Activated CD4-positive, alpha-beta T cell treated with anti-CD3 and anti-CD28 coated beads, Interleukin-2, amount 10 ng/mL, durations not matched to agents 24 days and 14 days (primary cell): ENCODE measurements around the gene LRIT1. TPM values are rescaled to one million over a fixed set of nuclear protein-coding genes. Genes with fewer than 3 reads are reported as not detected.
A peak's percentile ranks its signal among the peaks of the same experiment; 100 is the strongest.

Experiments
- DNase-seq: peaks from one replicate; pipeline ENCODE4 v3.0.0; 2022
- H3K27ac Mint-ChIP-seq: one replicate; pipeline ENCODE4 v1.8.0; 2022; ENCODE audit warnings: mild to moderate bottlenecking, mixed read lengths
- H3K27me3 Mint-ChIP-seq: one replicate; pipeline ENCODE4 v1.8.0; 2022; ENCODE audit warnings: mixed read lengths
- H3K36me3 Mint-ChIP-seq: one replicate; pipeline ENCODE4 v1.8.0; 2022; ENCODE audit warnings: low read depth, mild to moderate bottlenecking, mixed read lengths
- H3K4me1 Mint-ChIP-seq: one replicate; pipeline ENCODE4 v1.8.0; 2021; ENCODE audit warnings: mixed read lengths
- H3K4me3 Mint-ChIP-seq: one replicate; pipeline ENCODE4 v1.8.0; 2022; ENCODE audit warnings: mild to moderate bottlenecking, moderate library complexity, mixed read lengths
- H3K9me3 Mint-ChIP-seq: one replicate; pipeline ENCODE4 v1.8.0; 2021; ENCODE audit warnings: mixed read lengths
- intact Hi-C: fragments of 100-400 bp; cut with micrococcal nuclease; formaldehyde crosslinking; loops from one replicate; pipeline ENCODE4 v1.15.1; 2023
- total RNA-seq: library from RNA; stranded (reverse); gene quantifications from 2 replicates; pipeline ENCODE4 v1.2.3, GENCODE V29; 2022

LRIT1 gene
- total RNA-seq, 1 donor from 2014 or later: not detected

- H3K27me3 Mint-ChIP-seq: peaks cover 28% of the 10 kb centered on the region
- intact Hi-C loops: no loop called here
These were observed 40.7 kb downstream of the LRIT1 start for GRCh38 chr10:84200537-84201243.

DNA sequence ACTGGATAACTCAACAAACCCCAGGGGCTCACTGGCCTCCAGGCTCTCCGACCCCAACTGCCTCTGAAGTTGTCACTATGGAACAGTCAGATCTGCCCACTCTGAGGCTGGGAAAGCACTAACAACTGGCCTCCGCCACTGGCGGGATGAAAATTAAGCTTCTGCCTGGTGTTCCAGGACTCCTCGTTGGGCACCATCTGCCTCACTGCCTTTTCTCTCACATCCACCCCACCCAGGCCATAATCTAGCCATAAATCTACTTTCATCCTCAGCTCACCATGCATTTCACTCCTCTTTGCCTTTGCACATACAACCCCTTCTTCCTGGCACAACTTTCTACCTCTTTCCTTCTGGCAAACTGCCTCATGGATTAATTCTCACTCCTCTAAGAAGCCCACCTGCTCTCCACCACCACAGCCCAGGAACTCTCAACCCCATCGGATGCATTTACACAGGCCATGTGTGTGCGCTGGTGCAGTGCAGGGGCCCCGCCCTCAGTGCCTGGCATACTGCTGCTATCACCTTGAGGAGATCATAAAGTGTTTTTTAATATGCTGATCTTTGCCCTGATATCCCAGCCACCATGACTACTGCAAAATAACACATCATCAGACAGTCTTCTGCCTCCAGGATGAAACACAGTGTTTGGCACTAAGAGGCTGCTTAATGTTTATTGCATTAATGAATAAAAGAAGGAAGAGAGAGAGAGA is 43.0 kb downstream of the LRIT1 start:
- DNase-seq: no peak
- no peaks in the 10 kb centered on the region for H3K36me3 Mint-ChIP-seq
- H3K27ac Mint-ChIP-seq: no peak overlapping the region
- no peaks in the 10 kb centered on the region for H3K9me3 Mint-ChIP-seq
- H3K4me1 Mint-ChIP-seq: no peaks in the 10 kb centered on the region
- peaks cover 45% of the 10 kb centered on the region for H3K27me3 Mint-ChIP-seq
- intact Hi-C loops: no loop called here
- H3K4me3 Mint-ChIP-seq: no peak overlapping the region

More at GRCh38 chr10:84200537-84201243, 40.7 kb downstream of the LRIT1 start:
- Mint-ChIP-seq H3K4me1 (no peaks in the 10 kb centered on the region), H3K36me3 (no peaks in the 10 kb centered on the region), H3K9me3 (no peaks in the 10 kb centered on the region), H3K27ac (no peak overlapping the region), H3K4me3 (no peak overlapping the region)
- no peak for DNase-seq

DNA sequence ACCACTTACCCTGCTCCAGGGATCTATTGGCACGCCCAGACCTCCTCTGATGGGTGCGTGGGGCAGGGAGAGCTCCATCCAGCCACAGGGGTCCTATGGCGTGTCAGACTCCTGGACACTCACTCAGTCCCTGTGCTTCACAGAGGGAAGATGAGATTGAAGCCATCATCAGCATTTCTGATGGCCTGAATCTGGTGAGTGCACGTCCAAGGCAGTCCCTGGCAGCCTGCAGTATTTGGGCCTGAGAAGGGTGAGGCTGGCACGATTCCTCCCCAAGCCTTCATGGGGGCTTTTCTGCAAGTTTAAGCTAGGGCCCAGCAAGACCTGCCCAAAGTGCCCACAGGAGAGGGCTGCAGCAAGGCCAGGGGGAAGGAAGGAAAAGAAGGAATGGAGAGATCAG is 43.7 kb downstream of the LRIT1 start:
- Mint-ChIP-seq H3K36me3 (no peaks in the 10 kb centered on the region), H3K4me3 (no peak overlapping the region), H3K27ac (no peak overlapping the region), H3K27me3 (peaks cover 49% of the 10 kb centered on the region), H3K9me3 (no peaks in the 10 kb centered on the region), H3K4me1 (no peaks in the 10 kb centered on the region)
- intact Hi-C loops: no loop called here
- DNase-seq: no peak

DNA sequence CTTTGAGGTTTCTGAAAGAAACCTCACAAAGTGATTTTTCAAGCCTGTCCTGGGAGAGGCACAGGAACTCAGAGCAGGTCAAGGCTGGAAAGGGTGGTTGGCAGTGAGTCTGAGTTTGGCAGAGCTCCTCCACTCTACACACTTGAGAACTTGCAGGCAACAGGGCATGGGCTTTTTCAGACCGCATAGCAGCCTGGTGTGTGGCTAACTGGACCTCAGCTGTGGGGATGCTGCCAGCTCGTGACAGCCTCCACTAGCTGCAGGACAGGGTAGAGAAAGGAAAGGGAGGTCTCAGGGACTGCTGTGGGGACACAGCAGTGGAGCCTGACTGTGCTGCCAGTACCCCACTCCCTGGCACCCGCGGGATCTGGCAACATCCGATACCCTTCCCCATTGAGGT is 44.4 kb downstream of the LRIT1 start:
- no peaks in the 10 kb centered on the region for H3K9me3 Mint-ChIP-seq
- no peaks in the 10 kb centered on the region for H3K36me3 Mint-ChIP-seq
- no peak for DNase-seq
- H3K27me3 Mint-ChIP-seq: peaks cover 52% of the 10 kb centered on the region
- intact Hi-C loops: no loop called here
- no peaks in the 10 kb centered on the region for H3K4me1 Mint-ChIP-seq
- H3K27ac Mint-ChIP-seq: no peak overlapping the region
- no peak overlapping the region for H3K4me3 Mint-ChIP-seq

DNA sequence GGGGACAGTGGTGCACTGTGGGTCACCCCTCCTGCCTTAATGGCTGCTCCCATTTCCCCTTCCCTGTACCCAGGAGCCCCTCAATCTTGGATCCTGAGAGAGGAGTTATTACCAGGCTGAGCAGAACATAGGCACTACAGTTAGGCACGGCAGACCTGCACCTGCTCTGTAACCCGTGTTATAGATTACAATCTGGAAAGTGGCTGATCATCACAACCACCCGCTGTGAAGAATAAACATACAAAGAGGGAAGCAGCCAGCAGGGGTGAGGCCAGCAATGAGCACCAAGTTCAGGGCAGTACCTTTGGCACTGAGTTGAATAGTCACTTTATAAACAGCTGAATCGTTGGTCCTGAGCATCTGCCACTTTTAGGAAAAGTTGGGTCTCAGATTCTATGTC is 45.3 kb downstream of the LRIT1 start:
- intact Hi-C loops: no loop called here
- DNase-seq: no peak
- Mint-ChIP-seq H3K4me3 (no peak overlapping the region), H3K4me1 (peaks cover 5% of the 10 kb centered on the region), H3K27me3 (peaks cover 56% of the 10 kb centered on the region), H3K36me3 (no peaks in the 10 kb centered on the region), H3K9me3 (no peaks in the 10 kb centered on the region), H3K27ac (no peak overlapping the region)

DNA sequence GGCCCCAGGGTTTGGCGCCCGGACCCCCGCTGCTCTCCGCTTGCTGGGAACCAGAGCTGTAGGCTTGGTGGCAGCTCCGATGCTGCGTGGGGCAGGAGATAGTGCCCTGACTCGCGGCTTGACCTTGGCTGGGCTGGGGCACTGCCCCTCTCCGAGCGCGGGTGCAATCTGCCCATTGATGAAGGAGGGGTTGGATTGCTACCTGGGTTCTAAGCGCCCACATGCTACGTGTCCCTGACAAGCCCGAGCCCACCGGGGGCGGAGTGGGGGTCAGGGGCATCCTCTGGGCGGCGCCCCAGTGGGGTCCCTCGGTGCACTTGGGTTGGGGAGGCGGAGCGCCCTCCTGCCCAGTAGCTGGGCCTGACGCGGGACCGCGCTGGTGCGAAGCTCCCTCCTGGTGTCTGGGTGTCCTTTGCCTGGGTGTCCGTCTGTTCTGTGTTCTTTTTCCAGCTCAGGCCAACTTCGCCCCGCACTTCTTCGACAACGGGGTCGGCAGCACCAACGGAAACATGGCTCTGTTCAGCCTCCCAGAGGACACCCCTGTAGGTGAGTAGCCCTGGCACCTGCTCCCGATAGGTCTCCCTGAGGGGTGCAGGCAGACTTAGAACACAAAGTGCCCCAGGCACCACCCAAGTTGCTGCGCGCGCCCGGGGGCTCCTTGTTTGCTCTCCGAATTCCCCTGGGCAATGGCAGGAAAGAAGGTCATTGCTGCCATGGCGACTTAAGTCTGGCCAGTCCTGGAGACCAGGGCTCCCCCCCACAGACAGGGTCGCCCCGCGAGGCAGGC is 46.1 kb downstream of the LRIT1 start:
- Mint-ChIP-seq H3K27me3 (peaks cover 54% of the 10 kb centered on the region), H3K27ac (no peak overlapping the region), H3K36me3 (no peaks in the 10 kb centered on the region), H3K4me1 (peaks cover 7% of the 10 kb centered on the region), H3K4me3 (peak overlapping the region; percentile 44), H3K9me3 (no peaks in the 10 kb centered on the region)
- intact Hi-C loops: no loop called here
- DNase-seq: no peak

DNA sequence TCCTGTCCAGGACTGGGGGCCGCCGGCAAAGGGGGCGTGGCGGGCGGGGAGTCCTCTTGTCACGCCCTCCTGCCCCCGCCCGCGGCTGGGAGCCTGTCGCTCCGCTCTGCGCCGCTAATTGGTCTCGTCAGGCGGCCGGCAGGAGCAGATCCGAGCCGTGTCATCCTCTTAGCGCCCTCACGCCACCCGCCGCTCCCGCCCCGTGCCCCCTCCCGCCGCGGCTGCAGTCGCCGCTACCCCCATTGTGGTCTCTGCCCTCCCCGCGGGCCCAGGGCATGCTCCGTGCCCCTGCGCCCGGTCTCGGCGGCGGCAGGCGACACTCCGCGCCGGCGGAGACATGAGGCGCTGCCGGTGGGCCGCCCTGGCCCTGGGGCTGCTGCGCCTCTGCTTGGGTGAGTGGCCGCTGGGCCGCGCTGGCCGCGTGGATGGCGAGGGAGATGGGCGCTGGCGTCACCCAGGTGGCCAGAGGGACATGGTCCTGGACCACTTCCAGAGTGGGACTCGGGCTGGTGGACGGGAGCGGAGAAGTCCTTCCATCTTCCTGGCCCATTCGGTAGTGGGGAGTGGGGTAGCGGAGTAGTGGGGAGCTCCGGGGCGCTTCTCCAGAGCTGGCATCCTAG is 46.8 kb downstream of the LRIT1 start, which contains the start of gene CDHR1:
Gene CDHR1, plus strand, starts transcription at position 114 of the 620 bp plus-strand sequence. Its CDS starts 224 bp downstream, at position 338.
- Mint-ChIP-seq H3K9me3 (no peaks in the 10 kb centered on the region), H3K27me3 (peaks cover 52% of the 10 kb centered on the region), H3K4me1 (peaks cover 7% of the 10 kb centered on the region), H3K27ac (no peak within 1 kb of the TSS), H3K4me3 (peak within 1 kb of the TSS; percentile 44), H3K36me3 (no peaks in the 10 kb centered on the region)
- peak; percentile 79 for DNase-seq
- intact Hi-C loops: no loop called here

DNA sequence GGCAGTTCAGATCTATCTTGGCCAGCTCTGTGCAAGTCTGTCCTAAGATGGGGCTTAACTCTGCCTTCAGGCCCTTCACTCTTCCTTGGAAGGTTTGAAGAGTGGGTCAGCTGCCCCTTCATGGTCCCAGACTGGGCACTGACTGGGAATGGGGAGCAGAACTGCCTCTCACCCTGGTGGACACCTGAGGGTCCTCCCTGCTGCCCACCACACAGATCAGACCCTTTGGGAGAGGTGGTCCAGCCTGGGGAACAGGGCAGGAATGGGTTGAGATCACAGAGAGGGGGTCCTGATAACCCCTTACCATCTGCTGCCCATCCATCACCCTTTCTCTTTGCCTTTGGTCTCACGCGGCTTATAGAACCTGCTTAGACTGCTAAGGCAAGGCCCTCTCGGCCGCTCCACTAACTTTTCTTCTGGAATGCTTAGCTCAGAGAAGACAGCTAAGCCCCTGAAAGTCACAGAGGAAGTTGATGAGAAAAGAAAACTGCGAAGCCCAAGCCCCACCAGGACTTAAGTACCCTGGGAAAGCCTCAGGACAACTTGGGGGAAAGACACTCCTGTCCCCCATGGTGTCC is 47.4 kb downstream of the LRIT1 start:
- intact Hi-C loops: no loop called here
- H3K4me3 Mint-ChIP-seq: peak overlapping the region; percentile 20

GRCh38 chr10:84193327-84193726 is 48.0 kb downstream of the LRIT1 start:
- Mint-ChIP-seq H3K27ac (no peak overlapping the region), H3K36me3 (no peaks in the 10 kb centered on the region), H3K9me3 (no peaks in the 10 kb centered on the region), H3K4me3 (no peak overlapping the region), H3K4me1 (peaks cover 7% of the 10 kb centered on the region), H3K27me3 (peaks cover 48% of the 10 kb centered on the region)
- DNase-seq: no peak
- intact Hi-C loops: no loop called here

More for the DNA sequence above, 47.4 kb downstream of the LRIT1 start:
- H3K4me1 Mint-ChIP-seq: peaks cover 7% of the 10 kb centered on the region
- no peak for DNase-seq
- no peak overlapping the region for H3K27ac Mint-ChIP-seq
- H3K9me3 Mint-ChIP-seq: no peaks in the 10 kb centered on the region
- no peaks in the 10 kb centered on the region for H3K36me3 Mint-ChIP-seq
- peaks cover 52% of the 10 kb centered on the region for H3K27me3 Mint-ChIP-seq

GRCh38 chr10:84191106-84191505 is 50.2 kb downstream of the LRIT1 start:
- intact Hi-C loops: no loop called here
- H3K36me3 Mint-ChIP-seq: no peaks in the 10 kb centered on the region
- H3K27ac Mint-ChIP-seq: no peak overlapping the region
- peaks cover 7% of the 10 kb centered on the region for H3K4me1 Mint-ChIP-seq
- peaks cover 33% of the 10 kb centered on the region for H3K27me3 Mint-ChIP-seq
- H3K9me3 Mint-ChIP-seq: no peaks in the 10 kb centered on the region
- H3K4me3 Mint-ChIP-seq: no peak overlapping the region
- peak; percentile 66 for DNase-seq

DNA sequence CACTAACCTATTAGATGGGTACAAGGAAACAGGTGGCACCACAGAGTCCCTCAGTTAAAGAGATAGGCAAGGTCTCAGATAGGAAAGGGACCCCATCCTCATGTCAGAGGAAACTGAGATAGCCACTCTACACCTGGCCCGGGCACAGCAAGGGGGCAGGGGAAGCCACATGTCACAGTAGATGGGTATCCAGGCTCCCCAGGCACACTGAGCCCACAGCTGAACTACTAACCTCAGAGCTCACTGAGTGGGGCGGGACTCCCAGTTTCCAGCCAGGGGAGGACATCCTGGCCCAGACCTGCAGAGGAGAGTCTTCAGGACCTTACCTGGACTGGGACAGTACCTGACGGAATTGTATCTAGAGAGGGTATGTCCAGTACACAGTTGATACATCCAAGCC is 50.7 kb downstream of the LRIT1 start:
- Mint-ChIP-seq H3K4me3 (no peak overlapping the region), H3K9me3 (no peaks in the 10 kb centered on the region), H3K27me3 (peaks cover 28% of the 10 kb centered on the region), H3K36me3 (no peaks in the 10 kb centered on the region), H3K4me1 (peaks cover 7% of the 10 kb centered on the region), H3K27ac (no peak overlapping the region)
- DNase-seq: no peak
- intact Hi-C loops: no loop called here

GRCh38 chr10:84188815-84189214 is 52.5 kb downstream of the LRIT1 start:
- DNase-seq: no peak
- no peaks in the 10 kb centered on the region for H3K9me3 Mint-ChIP-seq
- peaks cover 10% of the 10 kb centered on the region for H3K4me1 Mint-ChIP-seq
- peaks cover 16% of the 10 kb centered on the region for H3K27me3 Mint-ChIP-seq
- no peaks in the 10 kb centered on the region for H3K36me3 Mint-ChIP-seq
- H3K27ac Mint-ChIP-seq: no peak overlapping the region
- H3K4me3 Mint-ChIP-seq: no peak overlapping the region
- intact Hi-C loops: no loop called here

DNA sequence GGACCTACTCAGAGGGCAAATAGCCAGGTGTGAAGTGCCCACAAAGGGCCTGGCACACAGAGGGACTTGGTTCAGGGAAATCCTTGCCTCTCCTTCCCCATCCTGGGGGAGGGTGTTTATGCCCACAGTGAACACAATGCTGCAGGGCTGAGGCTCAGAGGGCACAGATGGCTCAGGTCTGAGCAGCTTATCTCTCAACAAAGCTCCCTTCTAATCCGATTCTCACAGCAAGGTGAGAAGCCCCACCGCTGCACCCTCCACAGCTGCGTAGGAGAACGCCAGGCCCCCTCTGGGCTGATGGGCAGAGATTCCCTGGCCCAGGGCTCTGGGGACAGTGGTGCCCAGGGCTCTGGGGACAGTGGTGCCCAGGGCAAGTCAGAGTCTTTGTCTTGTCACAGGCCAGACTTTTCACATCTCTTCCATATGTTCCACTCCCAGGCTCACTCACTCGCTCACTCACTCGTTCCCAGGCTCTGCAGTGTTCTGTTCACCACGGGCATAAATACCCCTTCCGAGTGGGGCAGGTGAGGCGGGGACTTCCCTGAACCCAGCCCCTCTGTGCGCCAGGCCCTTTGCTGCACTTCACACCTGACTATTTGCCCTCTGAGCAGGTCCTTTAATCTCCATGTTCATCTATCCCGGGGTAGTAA is 55.7 kb downstream of the LRIT1 start:
- Mint-ChIP-seq H3K36me3 (no peaks in the 10 kb centered on the region), H3K27me3 (no peaks in the 10 kb centered on the region), H3K4me3 (no peak overlapping the region), H3K4me1 (peaks cover 3% of the 10 kb centered on the region), H3K9me3 (no peaks in the 10 kb centered on the region), H3K27ac (no peak overlapping the region)
- intact Hi-C loops: no loop called here
- DNase-seq: no peak
